SU-DHL-6 (cell line): ENCODE results near the gene SPSB1.
"Not testable (repeated sequence)": the region's sequence is repeated elsewhere in the genome, so short reads cannot be mapped to it uniquely, and the experiment has no call there.

Experiments used
- H2AFZ ChIP-seq: fragments of 200-600 bp; sonication (generic); 2 replicates; pipeline ENCODE4 v1.6.1; 2014; ENCODE audit warnings: low read depth, mild to moderate bottlenecking, moderate library complexity, mixed read lengths, antibody characterized with exemption, low read length; ENCODE audit not compliant: severe bottlenecking
- H3F3A ChIP-seq: fragments of 200-600 bp; shearing (Covaris generic); 2 replicates; pipeline ENCODE4 v1.6.0; 2016; ENCODE audit warnings: antibody characterized with exemption, mild to moderate bottlenecking; ENCODE audit not compliant: insufficient read depth
- H3K27ac ChIP-seq: fragments of 200-600 bp; sonication (generic); 2 replicates; pipeline ENCODE4 v1.5.1; 2016; ENCODE audit warnings: low read depth, mild to moderate bottlenecking, low read length, moderate library complexity, mixed read lengths
- H3K27me3 ChIP-seq: fragments of 200-600 bp; sonication (generic), shearing (Covaris generic); 2 replicates; pipeline ENCODE4 v1.6.0; 2014; ENCODE audit warnings: mild to moderate bottlenecking, low read length
- H3K36me3 ChIP-seq: fragments of 200-600 bp; sonication (generic); 2 replicates; pipeline ENCODE4 v1.6.1; 2014; ENCODE audit warnings: mild to moderate bottlenecking, low read length, mixed read lengths
- H3K4me2 ChIP-seq: fragments of 300-600, 200-600 bp; shearing (Covaris generic), sonication (generic); 2 replicates; pipeline ENCODE4 v1.6.0; 2014; ENCODE audit warnings: low read length, low read depth, mild to moderate bottlenecking; ENCODE audit not compliant: poor library complexity, severe bottlenecking
- H3K4me3 ChIP-seq: fragments of 200-600 bp; sonication (generic); 2 replicates; pipeline ENCODE4 v1.5.1; 2014; ENCODE audit warnings: antibody characterized with exemption, low read length, mild to moderate bottlenecking, mixed read lengths; ENCODE audit not compliant: insufficient read depth, poor library complexity, severe bottlenecking
- H3K79me2 ChIP-seq: fragments of 200-600 bp; sonication (generic); 2 replicates; pipeline ENCODE4 v1.6.1; 2014; ENCODE audit warnings: mild to moderate bottlenecking, low read length, moderate library complexity; ENCODE audit not compliant: insufficient read depth
- H3K9ac ChIP-seq: fragments of 200-600 bp; sonication (generic); 2 replicates; pipeline ENCODE4 v1.7.0; 2014; ENCODE audit warnings: mild to moderate bottlenecking, low read length
- H3K9me2 ChIP-seq: fragments of 200-600 bp; sonication (generic); replicated peaks from 2 replicates; pipeline ENCODE4 v1.6.1; 2014; ENCODE audit warnings: low read length; ENCODE audit not compliant: insufficient read depth
- H3K9me3 ChIP-seq: fragments of 200-600 bp; sonication (generic); 2 replicates; pipeline ENCODE4 v1.6.1; 2014; ENCODE audit warnings: low read length, mixed read lengths; ENCODE audit not compliant: insufficient read depth
- H4K20me1 ChIP-seq: fragments of 200-600 bp; sonication (generic); 2 replicates; pipeline ENCODE4 v1.6.1; 2014; ENCODE audit warnings: low read depth, mild to moderate bottlenecking, antibody characterized with exemption, low read length, moderate library complexity, mixed read lengths
- EZH2phosphoT487 ChIP-seq: fragments of 200-600 bp; sonication (generic), shearing (Covaris generic); conservative IDR thresholded peaks from 2 replicates; pipeline ENCODE4 v1.6.1; 2018; ENCODE audit warnings: mild to moderate bottlenecking, antibody characterized with exemption, low read length, moderate library complexity, mixed read lengths
- TF ChIP-seq, protein P1 (sequence below): fragments of 200-600 bp; sonication (generic); IDR thresholded peaks from one replicate; pipeline ENCODE4 v1.5.1; 2017; ENCODE audit warnings: antibody characterized with exemption, mild to moderate bottlenecking, low read length, moderate library complexity; ENCODE audit not compliant: insufficient read depth, poor library complexity, severe bottlenecking

The SPSB1 gene

DNA sequence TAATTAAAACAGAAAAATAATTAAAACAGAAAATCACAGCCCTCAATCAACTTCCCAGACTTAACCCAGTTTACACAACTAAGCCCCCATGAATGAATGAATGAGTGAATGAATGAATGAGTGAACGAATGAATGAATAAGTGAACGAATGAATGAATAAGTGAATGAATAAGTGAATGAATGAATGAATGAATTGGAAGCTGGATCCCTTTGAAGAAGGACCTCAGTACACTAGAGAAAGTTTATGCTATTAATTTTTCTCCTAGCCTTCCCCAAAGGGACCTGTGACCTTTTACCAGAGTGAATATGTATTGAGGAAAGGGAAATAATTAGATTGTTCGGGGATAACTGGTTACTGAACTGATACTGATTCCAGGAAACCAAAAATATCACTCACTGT lies 5.6 kb downstream of the SPSB1 start:
- Histone ChIP-seq H2AFZ (no peak overlapping the region), H3K9me2 (no peaks in the 10 kb centered on the region), H3K4me2 (no peak overlapping the region), H3K27me3 (no peaks in the 10 kb centered on the region), H3K27ac (no peak overlapping the region), H3K4me3 (no peak overlapping the region), H3K9me3 (no peaks in the 10 kb centered on the region), H4K20me1 (no peaks in the 10 kb centered on the region), H3F3A (no peaks in the 10 kb centered on the region), H3K79me2 (no peaks in the 10 kb centered on the region), H3K36me3 (no peaks in the 10 kb centered on the region), H3K9ac (no peak overlapping the region)
- no peak for TF ChIP-seq EZH2phosphoT487
- TF ChIP-seq, protein P1, sequence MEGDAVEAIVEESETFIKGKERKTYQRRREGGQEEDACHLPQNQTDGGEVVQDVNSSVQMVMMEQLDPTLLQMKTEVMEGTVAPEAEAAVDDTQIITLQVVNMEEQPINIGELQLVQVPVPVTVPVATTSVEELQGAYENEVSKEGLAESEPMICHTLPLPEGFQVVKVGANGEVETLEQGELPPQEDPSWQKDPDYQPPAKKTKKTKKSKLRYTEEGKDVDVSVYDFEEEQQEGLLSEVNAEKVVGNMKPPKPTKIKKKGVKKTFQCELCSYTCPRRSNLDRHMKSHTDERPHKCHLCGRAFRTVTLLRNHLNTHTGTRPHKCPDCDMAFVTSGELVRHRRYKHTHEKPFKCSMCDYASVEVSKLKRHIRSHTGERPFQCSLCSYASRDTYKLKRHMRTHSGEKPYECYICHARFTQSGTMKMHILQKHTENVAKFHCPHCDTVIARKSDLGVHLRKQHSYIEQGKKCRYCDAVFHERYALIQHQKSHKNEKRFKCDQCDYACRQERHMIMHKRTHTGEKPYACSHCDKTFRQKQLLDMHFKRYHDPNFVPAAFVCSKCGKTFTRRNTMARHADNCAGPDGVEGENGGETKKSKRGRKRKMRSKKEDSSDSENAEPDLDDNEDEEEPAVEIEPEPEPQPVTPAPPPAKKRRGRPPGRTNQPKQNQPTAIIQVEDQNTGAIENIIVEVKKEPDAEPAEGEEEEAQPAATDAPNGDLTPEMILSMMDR, result no peak

DNA sequence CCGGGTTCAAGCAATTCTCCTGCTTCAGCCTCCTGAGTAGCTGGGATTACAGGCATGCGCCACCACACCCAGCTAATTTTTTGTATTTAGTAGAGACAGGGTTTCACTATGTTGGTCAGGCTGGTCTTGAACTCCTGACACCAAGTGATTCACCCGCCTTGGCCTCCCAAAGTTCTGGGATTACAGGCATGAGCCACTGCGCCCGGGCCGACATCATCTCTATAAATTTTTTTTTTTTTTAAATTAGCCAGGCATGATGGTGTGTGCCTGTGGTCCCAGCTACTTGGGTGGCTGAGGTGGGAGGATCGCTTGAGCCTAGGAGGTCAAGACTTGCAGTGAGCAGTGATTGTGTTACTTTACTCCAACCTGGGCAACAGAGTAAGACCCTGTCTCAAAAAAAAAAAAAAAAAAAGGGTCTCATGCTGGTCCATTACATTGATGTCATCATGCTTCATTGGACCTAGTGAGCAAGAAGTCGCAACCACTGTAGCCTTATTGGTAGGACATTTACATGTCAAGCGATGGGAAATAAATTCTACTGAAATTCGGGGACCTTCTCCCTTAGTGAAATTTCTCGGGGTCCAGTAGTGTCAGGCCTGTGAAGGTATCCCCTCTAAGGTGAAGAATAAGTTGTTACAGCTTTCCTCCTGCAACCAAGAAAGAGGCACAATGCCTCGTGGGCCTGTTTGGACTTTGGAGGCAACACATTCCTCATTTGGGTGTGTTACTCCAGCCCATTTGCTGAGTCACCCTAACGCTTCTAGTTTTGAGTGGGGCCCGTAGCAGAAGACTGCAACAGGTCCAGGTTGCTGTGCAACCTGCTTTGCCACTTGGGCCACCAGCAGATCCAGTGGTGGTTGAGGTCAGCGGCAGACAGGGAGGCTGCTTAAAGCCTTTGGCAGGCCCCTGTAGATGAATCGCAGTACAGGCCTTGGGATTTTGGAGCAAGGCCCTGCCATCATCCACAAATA lies 7.2 kb downstream of the SPSB1 start:
- H3K27ac ChIP-seq, H3F3A ChIP-seq, H3K9me3 ChIP-seq, H4K20me1 ChIP-seq, H3K79me2 ChIP-seq, H3K4me2 ChIP-seq, H3K9ac ChIP-seq, H3K4me3 ChIP-seq, H3K9me2 ChIP-seq, H3K27me3 ChIP-seq, H2AFZ ChIP-seq, H3K36me3 ChIP-seq: not testable (repeated sequence)

DNA sequence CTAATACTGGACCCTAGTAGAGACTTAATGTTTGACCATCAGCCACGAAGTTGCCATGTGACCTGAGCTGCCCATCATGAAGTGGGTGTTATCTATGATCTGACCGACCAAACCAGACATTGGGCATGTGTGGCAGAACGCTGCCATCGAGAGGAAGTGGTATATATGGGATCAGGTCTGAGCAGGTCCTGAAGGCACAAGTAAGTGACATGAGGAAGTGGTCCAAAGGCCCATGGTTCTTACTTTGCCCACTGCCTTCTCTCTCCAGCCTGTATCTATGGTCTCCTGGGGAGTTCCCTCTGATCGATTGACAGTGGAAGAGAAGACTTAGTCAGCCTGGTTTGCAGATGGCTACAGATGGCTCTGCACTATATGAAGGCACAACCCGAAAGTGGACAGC lies 7.9 kb downstream of the SPSB1 start:
- Histone ChIP-seq H2AFZ (no peak overlapping the region), H3F3A (no peaks in the 10 kb centered on the region), H3K9me2 (no peaks in the 10 kb centered on the region), H4K20me1 (no peaks in the 10 kb centered on the region), H3K79me2 (no peaks in the 10 kb centered on the region), H3K27me3 (no peaks in the 10 kb centered on the region), H3K4me3 (no peak overlapping the region), H3K9ac (no peak overlapping the region), H3K27ac (no peak overlapping the region), H3K9me3 (no peaks in the 10 kb centered on the region), H3K4me2 (no peak overlapping the region), H3K36me3 (no peaks in the 10 kb centered on the region)
- TF ChIP-seq, protein P1, result no peak
- TF ChIP-seq EZH2phosphoT487, result no peak
